ENCODE results near the gene DTL.

DTL gene

GRCh38 chr1:212035835-212036605 is 472 bp downstream of the DTL start:
- DNase-seq = no peak

GRCh38 chr1:212037900-212038299 is 2.4 kb downstream of the DTL start:
- DNase-seq = no peak

GRCh38 chr1:212039622-212040021 is 4.1 kb downstream of the DTL start:
- no peak for DNase-seq

- DNase-seq = no peak
Observed at GRCh38 chr1:212040629-212041412, 5.3 kb downstream of the DTL start.

- DNase-seq = no peak
Observed at GRCh38 chr1:212042436-212042835, 6.9 kb downstream of the DTL start.

GRCh38 chr1:212044851-212045250 is 9.3 kb downstream of the DTL start:
- no peak for DNase-seq

GRCh38 chr1:212045981-212046380 is 10.4 kb downstream of the DTL start:
- no peak for DNase-seq

GRCh38 chr1:212053993-212054392 is 18.4 kb downstream of the DTL start:
- DNase-seq = no peak

GRCh38 chr1:212055333-212055732 is 19.8 kb downstream of the DTL start:
- DNase-seq = no peak

GRCh38 chr1:212060632-212061472 is 25.3 kb downstream of the DTL start:
- no peak for DNase-seq

- DNase-seq = peak; percentile 25
Observed at GRCh38 chr1:212062832-212063438, 27.4 kb downstream of the DTL start.

GRCh38 chr1:212067787-212068186 is 32.2 kb downstream of the DTL start:
- DNase-seq = no peak

- no peak for DNase-seq
Observed at GRCh38 chr1:212070720-212071302, 35.3 kb downstream of the DTL start.

GRCh38 chr1:212072047-212072446 is 36.5 kb downstream of the DTL start:
- no peak for DNase-seq

GRCh38 chr1:212073490-212073889 is 37.9 kb downstream of the DTL start:
- no peak for DNase-seq

GRCh38 chr1:212074313-212074712 is 38.8 kb downstream of the DTL start:
- DNase-seq = no peak

- no peak for DNase-seq
Observed at GRCh38 chr1:212074856-212075255, 39.3 kb downstream of the DTL start.

- DNase-seq = no peak
Observed at GRCh38 chr1:212077028-212077427, 41.5 kb downstream of the DTL start.

GRCh38 chr1:212078826-212079225 is 43.3 kb downstream of the DTL start:
- no peak for DNase-seq

- DNase-seq = no peak
Observed at GRCh38 chr1:212082765-212083406, 47.3 kb downstream of the DTL start.

- no peak for DNase-seq
Observed at GRCh38 chr1:212089560-212090163, 54.1 kb downstream of the DTL start.
